Dedifferentiated amniotic fluid mesenchymal stem cell (primary cell): Measurements from ENCODE around the gene MYOCD.

Source experiments
- DNase-seq: peaks from one replicate; pipeline ENCODE4 v3.0.0-alpha.2; 2016; ENCODE audit errors: extremely low spot score

Gene MYOCD

DNA sequence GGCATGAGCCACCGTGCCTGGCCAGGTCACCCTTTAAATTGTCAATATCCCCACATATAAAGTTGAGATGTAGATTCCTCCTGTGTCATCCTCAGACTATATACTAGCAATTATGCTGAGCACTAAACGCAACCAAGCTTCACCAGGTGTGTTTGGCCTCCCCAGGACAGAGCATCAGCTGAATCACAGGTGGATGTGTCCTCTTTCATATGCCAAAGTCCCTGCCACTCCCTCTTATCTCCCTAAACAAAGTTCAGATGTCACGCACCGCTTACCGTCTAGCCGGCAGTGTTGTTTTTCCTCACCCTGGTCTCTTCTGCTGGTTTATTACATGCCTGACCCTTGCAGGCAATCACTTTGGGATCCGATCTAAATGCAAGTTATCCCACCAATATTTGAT lies 79.8 kb downstream of the MYOCD start:
- DNase-seq: no peak

DNA sequence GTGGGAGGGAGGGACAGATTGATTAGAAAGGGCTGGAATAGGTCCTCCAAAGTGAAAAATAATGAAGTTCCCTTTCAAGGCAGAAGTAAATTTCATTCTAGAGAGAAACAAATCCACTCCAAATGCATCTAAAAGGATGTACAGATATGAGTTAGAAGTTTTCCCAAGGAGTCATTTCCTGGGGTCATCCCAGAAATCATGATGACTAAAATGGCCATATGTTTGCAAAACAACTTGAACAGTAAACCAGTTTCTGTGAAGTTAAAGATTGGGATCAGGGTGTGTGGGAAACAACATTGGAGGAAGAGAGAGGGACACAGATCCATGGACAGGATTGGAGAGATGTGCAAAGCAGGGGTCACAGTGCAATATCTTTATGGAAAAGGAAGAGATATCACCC lies 91.1 kb downstream of the MYOCD start:
- no peak for DNase-seq

DNA sequence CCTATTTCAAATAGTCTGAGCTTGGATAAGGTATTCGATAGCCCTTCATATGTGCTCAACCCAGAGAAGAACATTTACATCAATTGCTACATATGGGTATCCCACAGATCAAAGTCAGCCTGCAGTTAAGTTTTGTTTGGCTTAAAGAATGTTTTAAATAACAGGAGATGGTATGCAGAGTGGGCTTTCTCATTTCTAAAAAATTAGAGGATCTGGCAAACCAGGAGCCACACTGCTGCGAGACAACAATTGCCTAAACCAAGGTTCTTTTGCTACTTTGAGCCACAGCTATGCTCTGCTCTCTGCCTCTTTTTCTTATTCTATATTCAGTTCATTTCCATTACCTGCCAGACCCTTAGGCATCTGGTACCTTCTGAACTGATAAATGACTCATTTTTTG lies 93.4 kb downstream of the MYOCD start:
- no peak for DNase-seq

DNA sequence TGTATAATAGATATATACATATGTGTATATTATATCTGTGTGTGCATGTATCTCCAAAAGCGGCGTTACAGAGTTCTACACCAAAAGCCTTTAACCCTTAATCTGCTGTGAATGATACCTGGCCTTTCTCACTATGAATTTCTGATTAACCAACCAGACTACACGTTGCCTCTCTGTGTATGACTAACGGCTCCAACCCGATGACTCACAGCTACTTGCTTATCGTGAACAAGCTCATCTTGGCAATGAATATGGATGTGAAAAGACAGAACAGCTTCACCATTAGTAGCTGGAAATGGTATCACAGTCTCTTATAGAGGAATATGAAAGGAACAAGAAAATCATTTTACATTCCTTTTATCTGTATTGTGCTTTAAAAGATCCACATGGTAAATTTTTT lies 99.9 kb downstream of the MYOCD start:
- peak; percentile 66 for DNase-seq

DNA sequence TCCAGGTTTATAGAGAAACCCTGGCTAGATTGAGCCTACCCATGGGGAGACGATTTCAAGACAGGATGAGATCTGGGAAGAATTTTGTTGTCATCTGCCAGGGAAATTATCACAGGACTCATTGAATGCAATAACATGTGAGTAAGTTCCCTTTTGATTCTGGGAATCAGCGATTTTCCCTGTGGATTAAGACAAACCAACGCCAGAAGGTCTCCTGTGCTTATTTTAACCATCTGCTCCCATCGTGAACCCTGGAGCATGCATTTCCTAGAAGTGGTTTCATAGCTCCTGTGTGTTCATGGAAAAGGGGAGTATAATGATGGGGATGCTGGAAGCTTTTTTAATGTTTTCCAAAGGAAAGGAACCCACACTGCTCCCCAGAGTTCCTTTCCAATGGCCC lies 102.6 kb downstream of the MYOCD start:
- DNase-seq: no peak

DNA sequence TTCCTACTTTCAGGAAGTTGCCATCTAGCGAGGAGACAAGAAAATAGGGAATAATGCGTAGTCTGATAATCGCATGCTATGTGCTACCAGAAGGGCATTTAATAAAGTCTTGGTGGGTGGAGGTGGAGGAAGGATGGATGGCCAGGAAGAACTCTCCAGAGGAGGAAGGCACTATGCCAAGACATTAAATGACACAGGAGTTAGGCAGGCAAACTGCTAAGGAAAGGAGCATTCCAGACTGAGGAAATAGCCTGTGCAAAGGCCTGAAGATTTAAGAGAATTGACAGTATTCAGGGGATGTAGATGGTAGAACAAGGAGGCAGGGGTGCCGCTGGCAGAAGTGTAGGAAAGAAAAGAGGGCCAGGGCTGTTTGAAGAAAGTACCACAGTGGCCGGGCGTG lies 104.3 kb downstream of the MYOCD start:
- no peak for DNase-seq

DNA sequence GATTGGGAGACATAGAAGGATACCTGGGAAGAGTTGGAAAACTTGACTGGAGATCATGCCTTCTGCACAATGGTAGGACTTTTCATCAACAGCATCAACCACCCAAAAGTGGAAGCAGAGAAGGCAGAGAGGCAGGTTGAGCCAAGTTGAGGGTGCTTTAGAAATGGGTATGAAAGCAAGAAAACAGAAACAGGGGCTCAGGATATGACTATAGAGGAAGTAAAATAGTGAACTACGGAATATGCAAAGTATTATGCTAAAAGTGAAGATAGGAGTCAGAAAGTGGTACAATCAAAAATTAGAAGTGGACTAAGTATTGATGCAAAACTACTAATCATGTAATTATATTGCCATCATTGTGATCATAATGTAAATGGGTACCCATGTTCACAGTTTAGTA lies 107.5 kb downstream of the MYOCD start:
- DNase-seq: no peak

DNA sequence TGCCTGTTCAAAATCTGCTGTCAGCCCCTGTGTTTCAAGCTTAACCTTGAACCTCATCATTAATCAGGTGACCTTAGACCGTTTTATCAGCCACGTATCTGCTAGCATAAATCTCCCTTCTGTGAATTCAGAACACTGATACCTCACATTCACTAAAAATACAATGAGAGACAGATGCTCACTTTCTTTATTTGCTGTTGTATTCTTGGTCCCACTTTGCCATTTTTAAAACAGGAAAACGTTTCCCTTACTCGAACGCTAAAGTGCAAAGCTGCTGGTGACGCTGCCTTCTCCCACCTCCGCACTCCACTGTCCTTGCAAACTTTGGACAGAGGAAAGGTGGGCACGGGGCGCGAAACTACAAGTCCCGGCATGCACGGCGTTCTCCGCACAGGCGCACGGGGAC lies 123.4 kb downstream of the MYOCD start:
- DNase-seq: no peak

DNA sequence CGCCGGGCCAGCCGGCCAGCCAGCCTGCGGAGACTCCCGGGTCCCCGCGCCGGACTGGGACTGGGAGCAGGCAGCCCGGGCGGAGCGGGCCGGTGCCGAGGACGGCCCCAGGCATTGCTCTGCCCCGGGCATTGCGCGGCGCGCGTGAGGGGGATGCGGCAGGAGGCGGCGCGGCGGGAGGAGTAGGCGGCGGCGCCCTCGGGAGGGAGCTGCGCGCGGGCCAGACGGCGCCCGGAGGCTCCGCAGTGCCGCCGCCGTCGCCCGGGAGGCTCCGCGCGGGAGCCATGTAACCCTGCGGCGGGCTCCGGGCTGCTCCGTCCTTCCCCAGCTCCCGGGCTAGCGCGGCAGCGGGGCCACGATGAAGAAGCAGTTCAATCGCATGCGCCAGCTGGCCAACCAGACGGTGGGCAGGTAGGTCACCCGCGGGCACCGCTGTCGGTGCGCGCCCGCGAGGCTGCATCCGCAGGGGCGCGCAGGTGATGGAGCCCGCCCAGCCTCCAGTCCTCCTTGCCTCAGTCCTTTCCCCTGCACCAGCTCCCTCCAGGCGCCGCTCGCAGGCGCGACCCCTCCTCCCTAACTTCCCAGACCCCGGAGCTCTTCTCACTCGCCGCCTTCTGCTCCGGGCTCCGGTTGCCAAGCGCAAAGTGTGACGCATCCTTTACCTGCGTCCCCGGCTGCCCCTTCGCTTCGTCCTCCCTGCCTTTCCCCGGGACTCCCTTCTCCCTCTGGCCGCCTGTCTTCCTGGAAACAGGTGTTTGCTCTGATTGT lies 124.0 kb downstream of the MYOCD start, which contains the start of gene ARHGAP44:
Gene ARHGAP44 (plus strand): TSS at position 18 of the 768 bp plus-strand sequence. CDS start 341 bp downstream, at position 359.
- peak; percentile 24 for DNase-seq

DNA sequence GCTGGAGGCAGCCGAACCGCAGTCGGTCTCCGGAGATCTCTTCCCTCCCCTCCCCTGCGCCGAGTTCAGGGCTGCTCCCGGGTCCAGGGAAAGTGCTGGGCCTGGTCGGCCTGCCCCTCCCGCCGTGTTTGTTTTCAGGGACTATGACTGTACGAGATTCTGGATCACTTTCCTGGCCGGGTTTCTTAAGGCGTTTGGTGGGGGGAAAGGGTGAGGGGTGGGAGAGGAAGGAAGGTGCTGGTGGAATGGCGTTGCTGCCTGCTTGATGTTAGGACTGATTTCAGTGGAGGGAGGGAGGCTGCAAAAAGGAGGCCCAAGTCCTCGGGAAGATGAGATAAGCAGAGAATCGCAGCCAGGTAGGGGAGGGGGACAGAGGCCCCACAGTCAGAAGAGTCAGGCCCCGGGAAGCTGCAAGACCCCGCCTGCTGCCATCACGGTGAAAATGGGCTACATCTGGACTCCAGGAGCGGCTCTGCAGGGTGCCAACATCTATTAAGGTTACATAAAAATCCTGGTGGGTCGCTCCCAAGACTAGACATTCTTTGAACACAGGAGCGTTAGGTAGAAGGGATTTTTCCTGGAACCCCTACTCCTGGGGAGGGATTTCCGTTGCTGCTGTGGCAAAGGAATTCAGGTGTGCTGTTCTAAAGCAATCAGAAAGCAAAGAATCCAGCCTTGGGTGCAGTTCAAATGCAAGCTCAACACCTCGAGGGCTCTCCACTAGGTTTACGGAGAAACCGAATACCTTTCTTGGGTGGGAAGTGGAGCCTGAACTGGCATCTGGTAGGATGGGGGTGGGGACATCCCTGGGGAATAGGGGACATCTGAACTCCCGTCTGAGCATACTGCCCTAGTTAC lies 124.8 kb downstream of the MYOCD start:
- no peak for DNase-seq

DNA sequence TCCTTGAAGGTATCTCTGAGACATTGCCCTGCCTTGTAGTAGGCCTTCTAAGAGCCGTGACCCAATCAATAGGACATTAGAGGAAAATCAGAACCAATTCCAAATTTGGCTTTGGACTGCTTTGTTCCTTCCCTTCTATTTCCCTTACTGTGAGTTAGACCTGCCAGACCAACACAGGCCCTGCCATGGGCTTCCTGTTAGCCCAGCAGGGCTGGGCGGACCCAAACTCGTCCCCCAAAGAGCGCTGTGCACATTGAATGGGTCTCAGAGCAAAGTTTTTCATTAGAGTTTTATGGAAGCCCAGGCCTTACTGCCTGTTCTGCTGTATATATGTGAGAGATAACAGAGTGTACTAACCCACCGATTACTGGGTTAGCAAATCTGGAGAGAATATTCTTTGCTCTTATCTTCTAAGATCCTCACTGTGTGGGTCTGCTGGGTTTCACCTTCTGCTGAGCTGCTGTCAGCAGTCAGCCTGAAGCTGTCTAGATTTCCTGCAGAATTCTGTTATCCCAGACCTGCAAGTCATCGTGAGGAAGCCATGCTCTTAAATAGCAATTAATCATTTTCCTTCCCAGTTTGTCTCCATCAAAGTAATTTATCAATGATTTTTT lies 129.3 kb downstream of the MYOCD start:
- DNase-seq: no peak

DNA sequence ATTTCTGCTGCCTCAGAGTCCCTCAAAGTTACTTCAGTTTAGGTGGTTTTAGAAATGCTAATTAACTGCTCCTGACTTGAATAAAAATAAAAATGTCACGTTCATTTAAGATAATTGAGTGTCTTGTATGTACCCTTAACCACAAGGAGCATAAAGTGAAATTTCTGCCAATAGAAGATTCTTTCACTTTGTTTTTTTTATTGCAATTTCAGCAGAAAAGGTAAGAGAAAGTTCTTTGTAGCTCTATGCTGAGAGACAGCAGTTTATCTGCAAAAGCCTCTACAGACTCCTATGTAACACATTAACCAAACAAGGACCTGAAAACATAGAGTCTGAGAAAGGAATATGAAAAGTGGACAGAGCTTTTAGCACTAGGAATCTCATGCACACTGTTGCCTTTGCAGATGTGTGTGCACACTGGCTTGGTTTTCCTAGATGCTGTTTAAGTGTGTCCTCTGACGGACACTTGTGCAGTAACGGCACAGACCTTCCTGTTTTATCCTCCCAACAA lies 135.2 kb downstream of the MYOCD start:
- DNase-seq: no peak

DNA sequence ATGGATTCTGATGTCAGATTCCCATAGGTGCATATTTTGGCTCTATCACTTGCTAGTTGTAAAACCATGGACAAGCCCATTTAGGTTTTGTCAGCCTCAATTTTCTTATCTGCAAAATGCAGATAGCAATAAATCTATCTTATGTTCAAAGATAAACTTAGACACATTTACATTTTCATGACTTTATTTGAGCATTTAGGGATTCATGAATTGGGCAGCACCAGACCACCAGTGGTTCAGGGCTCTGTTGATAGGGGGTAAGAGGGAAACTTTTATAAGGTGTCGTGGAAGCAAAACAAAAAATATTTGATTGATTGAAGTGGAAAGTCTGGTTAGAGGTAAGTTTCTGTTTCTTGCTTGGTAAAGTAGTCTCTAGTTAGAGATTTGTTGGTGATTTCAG lies 140.9 kb downstream of the MYOCD start:
- DNase-seq: no peak

DNA sequence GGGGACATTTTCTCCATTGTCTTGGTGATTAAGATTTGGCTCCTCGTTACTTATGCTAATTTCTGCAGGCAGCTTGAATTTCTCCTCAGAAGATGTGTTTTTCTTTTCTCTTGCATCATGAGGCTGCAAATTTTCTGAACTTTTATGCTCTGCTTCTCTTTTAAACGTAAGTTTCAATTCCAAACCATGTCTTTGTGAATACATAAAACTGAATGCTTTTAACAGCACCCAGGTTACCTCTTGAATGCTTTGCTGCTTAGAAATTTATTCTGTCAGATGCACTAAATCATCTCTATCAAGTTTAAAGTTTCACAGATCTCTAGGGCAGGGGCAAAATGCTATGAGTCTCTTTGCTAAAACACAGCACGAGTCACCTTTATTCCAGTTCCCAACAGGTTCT lies 143.0 kb downstream of the MYOCD start:
- no peak for DNase-seq

DNA sequence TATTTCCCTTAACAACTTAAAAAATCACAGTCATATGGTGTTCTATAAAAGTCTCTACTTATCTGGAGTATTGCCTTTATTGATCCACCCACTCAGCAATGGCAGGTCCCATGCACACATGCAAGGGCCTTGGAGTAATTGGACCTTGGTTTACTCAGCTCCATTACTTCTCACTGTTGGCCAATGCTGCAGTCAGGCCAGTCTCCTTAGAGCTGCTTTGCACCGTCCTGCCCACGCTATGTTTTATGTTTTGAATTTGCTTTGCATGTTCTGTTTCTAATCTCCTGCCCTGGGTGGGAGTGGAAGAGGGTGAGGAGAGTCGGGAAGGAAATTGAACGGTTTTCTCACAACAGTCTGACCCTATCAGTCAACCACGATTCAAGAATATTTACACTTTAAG lies 147.2 kb downstream of the MYOCD start:
- DNase-seq: no peak

DNA sequence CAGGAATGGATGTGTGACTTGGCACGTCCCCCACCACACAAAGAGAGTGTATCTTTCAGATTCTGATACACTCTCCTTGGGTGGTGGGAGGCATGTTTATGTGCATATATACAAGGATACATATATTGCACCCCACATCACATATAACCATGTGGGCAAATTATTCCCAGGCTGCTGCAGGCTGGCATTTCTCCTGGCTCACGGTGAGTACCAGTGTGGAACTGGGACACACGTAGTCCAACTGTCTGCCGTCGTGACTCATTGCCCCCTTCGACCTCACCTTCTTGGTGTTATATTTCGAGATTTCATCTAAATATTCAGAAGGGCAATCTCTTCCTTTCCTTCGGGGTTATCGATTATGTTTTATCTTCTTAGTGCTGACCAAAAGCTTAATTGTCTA lies 148.0 kb downstream of the MYOCD start:
- DNase-seq: no peak

DNA sequence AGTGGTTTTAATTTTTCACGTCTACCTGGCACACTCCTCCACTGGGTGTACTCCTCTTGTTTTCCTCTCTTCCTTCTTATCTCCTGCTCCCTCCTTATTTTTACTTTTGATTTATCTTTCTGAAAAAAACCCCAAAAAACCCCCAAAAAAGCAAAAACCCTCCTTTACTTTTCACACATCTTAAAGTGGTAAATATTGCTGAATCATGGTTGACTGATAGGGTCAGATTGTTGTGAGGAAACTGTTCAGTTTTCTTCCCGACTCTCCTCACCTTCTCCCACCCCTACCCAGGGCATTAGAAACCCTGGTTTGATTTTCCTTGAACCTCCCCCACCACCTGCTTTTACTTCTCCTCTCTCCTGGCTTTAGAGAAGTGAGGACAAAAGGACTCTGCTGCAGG lies 149.0 kb downstream of the MYOCD start:
- no peak for DNase-seq

DNA sequence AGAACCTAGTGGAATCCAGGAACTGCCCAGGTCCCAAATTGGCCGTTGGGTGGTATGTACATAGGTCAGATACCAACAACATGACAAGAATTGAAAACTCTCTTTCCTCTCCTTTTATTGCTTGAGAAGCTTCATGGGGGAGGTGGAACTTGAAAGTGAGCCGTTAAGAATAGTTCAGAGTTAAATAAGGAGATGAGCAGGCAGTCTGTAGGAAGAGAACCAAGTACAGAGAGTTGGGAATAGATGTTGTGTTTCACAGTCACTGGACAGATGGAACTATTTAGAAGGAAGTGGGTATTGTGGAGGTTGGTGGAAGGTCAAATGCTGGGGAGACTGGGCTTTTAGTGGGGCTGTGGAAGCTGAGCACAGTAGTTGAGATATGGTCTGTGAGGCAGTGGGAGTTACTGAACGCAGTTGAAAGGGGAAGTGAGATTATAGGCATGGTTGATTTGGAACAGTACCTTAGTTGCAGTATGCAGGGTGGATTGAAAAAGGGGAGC lies 150.0 kb downstream of the MYOCD start:
- no peak for DNase-seq
